Right lobe of liver (tissue), 4 donors: ENCODE data around the gene ZNF385B.

Experiments
- POLR2A ChIP-seq: fragments of 450-650 bp; IDR thresholded peaks from one replicate; pipeline ENCODE4 v1.6.1; 2017; ENCODE audit warnings: antibody characterized with exemption, mild to moderate bottlenecking
- TF ChIP-seq, protein P1 (sequence below), 4 donors: fragments of 200-600 bp in 3 of 4; fragments of 450-650 bp in 1 of 4; IDR thresholded peaks; one replicate each; pipeline versions ENCODE4 v1.5.1 to v1.8.0; 2016 to 2022; ENCODE audit warnings: antibody characterized with exemption in 4 of 4, mild to moderate bottlenecking in 2 of 4
- donor health status: DM: no; HTN: no; CAD: no.
- donor health status: DM: no; HTN: no; CAD: no.
- donor health status: DM: no; HTN: yes; CAD: no.

DNA sequence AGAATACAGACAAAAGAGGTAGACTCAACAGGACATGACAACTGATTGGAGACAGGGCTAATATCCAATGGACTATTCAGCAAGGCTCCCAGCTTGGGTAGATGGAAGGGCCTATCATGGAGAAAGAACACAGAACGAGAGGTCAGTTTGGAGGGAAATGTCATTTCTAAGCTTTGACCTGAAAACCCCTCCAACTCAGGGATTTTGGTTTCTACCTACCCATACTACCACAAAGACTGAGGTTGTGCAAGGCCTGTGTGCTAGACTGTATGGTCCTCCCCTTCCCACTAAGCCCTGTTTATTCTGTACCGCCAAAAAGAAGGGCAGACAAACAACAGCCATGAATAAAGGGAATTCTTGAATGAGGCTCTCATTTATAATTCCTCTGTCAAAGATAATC, 288.9 kb downstream of the ZNF385B start:
- TF ChIP-seq, protein P1, sequence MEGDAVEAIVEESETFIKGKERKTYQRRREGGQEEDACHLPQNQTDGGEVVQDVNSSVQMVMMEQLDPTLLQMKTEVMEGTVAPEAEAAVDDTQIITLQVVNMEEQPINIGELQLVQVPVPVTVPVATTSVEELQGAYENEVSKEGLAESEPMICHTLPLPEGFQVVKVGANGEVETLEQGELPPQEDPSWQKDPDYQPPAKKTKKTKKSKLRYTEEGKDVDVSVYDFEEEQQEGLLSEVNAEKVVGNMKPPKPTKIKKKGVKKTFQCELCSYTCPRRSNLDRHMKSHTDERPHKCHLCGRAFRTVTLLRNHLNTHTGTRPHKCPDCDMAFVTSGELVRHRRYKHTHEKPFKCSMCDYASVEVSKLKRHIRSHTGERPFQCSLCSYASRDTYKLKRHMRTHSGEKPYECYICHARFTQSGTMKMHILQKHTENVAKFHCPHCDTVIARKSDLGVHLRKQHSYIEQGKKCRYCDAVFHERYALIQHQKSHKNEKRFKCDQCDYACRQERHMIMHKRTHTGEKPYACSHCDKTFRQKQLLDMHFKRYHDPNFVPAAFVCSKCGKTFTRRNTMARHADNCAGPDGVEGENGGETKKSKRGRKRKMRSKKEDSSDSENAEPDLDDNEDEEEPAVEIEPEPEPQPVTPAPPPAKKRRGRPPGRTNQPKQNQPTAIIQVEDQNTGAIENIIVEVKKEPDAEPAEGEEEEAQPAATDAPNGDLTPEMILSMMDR (IDR thresholded peaks at IDR 0.05), result no peak
- no peak for TF ChIP-seq POLR2A
